GM21447 (cell line): Measurements from ENCODE around the gene VMAC.

ENCODE experiments used
- ATAC-seq: cut with Tn5 transposase; IDR thresholded peaks from one replicate; pipeline ENCODE4 v1.9.1; 2021; ENCODE audit not compliant: unreplicated experiment

The VMAC gene

GRCh38 chr19:5903624-5904351 lies 884 bp upstream of the VMAC start, which contains the start of gene NDUFA11:
Gene NDUFA11, minus strand, starts transcription at chr19:5903790. Its CDS starts 82 bp downstream, at chr19:5903708.
- ATAC-seq: peak; percentile 39

- ATAC-seq: no peak
Observed at GRCh38 chr19:5905114-5905778, 574 bp downstream of the VMAC start.

GRCh38 chr19:5907241-5907640 lies 2.6 kb downstream of the VMAC start:
- no peak for ATAC-seq

GRCh38 chr19:5908773-5909442 lies 4.2 kb downstream of the VMAC start:
- no peak for ATAC-seq

- ATAC-seq: no peak
Observed at GRCh38 chr19:5910638-5910907, 5.9 kb downstream of the VMAC start.

GRCh38 chr19:5911366-5911765 lies 6.7 kb downstream of the VMAC start:
- ATAC-seq: no peak

- no peak for ATAC-seq
Observed at GRCh38 chr19:5913739-5914357, 9.2 kb downstream of the VMAC start, which contains the start of gene CAPS. Gene CAPS, plus strand, starts transcription at chr19:5914254. Its CDS starts 153 bp downstream, at chr19:5914407.

- no peak for ATAC-seq
Observed at GRCh38 chr19:5914358-5914774, 9.7 kb downstream of the VMAC start.

GRCh38 chr19:5914946-5915781 lies 10.5 kb downstream of the VMAC start:
- no peak for ATAC-seq

- no peak for ATAC-seq
Observed at GRCh38 chr19:5915782-5916165, 11.1 kb downstream of the VMAC start.

GRCh38 chr19:5916181-5916708 lies 11.6 kb downstream of the VMAC start:
- no peak for ATAC-seq

GRCh38 chr19:5917431-5918107 lies 12.9 kb downstream of the VMAC start:
- ATAC-seq: no peak

- ATAC-seq: no peak
Observed at GRCh38 chr19:5918463-5919079, 13.9 kb downstream of the VMAC start.

GRCh38 chr19:5921516-5922160 lies 17.0 kb downstream of the VMAC start:
- ATAC-seq: no peak

- no peak for ATAC-seq
Observed at GRCh38 chr19:5922161-5922545, 17.5 kb downstream of the VMAC start.

- no peak for ATAC-seq
Observed at GRCh38 chr19:5923356-5923755, 18.7 kb downstream of the VMAC start.

- no peak for ATAC-seq
Observed at GRCh38 chr19:5925830-5926427, 21.3 kb downstream of the VMAC start.

- ATAC-seq: no peak
Observed at GRCh38 chr19:5926641-5927440, 22.2 kb downstream of the VMAC start.
